GM18870 (cell line): Measurements from ENCODE around the gene GOT1.

Experiments
- ATAC-seq: cut with Tn5 transposase; IDR thresholded peaks from one replicate; pipeline ENCODE4 v1.9.1; 2021; ENCODE audit warnings: moderate library complexity; ENCODE audit not compliant: unreplicated experiment

The GOT1 gene

GRCh38 chr10:99430451-99431189 lies at the start of gene GOT1:
GOT1 (minus strand) TSS chr10:99430624; CDS start chr10:99430565, 59 bp downstream.
- ATAC-seq = peak; percentile 98

GRCh38 chr10:99470327-99470726 lies 39.9 kb upstream of the GOT1 start:
- no peak for ATAC-seq

- ATAC-seq = no peak
Measured at GRCh38 chr10:99467236-99467999, 37.0 kb upstream of the GOT1 start.

DNA sequence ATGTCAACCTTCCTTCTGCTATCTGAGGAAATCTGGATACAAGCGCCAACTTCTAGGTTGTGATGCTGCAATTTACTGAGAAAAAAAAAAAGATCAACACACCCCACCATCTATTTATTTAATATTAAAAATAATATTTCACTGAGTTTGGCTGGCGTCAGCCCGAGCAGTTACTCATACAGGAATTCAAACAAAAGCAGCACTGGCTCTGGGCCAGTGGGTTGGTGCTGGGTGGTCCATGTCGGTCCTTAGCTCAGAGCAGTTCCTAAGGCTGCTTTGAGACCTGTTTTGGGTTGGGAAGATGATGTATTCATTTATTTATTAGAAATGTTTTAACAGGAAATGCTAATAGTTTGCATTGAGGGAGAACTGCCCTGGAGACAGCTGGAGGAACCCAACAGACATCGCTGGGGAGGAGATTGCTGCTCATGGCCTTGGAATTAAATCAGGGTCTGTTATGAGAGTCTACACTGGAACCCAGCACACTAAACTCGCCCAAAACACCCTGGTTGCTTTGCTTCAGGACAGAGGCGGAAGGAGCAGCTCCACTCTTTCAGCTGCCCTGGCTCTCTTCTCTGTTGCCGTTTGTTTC lies 36.3 kb upstream of the GOT1 start:
- no peak for ATAC-seq

DNA sequence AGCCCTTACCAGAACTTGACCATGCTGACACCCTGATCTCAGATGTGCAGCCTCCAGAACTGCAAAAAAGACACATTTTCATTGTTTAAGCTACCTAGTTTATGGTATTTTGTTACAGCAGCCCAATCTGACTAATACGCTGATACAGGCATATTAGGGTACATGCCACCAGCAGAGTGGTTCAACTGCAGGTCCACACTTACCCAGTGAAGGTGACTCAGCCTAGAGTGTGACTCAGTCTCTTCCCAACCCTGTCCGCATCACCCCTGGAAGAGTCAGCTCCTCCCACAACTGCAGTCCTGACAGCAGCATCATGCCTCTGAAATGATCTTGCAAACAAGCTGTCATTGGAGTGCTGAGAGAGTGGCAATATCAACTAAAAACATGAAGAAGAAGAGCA lies 30.8 kb upstream of the GOT1 start:
- no peak for ATAC-seq

DNA sequence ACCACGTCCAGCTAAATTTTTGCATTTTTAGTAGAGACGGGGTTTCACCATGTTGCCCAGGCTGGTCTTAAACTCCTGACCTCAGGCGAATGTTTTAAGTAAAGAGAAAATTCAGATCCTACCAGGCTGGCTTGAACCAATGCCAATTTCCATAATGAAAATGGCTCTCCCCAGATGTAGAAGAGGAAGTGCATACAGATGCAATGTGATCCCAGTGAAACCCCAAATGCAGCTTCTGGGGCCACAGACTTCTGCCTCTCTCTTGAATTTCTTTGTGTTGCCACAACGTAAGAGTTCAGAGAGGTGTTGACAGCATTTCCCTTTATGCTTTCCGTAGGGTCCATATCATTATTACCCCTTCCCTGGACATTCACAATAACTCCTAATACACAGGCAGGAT lies 29.6 kb upstream of the GOT1 start:
- no peak for ATAC-seq

- no peak for ATAC-seq
Measured at GRCh38 chr10:99459217-99459616, 28.8 kb upstream of the GOT1 start.

DNA sequence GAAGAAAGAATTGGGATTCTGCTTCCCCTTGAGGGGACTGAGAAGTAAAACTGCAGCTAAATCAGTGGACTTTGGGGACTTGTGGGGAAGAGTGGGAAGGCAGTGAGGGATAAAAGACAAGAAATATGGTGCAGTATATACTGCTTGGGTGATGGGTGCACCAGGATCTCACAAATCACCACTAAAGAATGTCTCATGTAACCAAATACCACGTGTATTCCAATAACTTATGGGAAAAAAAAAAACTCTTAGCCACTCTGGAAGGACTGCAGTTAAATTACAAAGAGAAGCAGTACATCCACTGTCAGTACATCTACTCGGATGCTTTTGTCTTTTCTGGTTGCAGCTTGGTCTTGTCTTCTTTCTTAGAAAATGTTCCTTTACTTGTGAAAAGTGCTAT lies 27.4 kb upstream of the GOT1 start:
- ATAC-seq = no peak

DNA sequence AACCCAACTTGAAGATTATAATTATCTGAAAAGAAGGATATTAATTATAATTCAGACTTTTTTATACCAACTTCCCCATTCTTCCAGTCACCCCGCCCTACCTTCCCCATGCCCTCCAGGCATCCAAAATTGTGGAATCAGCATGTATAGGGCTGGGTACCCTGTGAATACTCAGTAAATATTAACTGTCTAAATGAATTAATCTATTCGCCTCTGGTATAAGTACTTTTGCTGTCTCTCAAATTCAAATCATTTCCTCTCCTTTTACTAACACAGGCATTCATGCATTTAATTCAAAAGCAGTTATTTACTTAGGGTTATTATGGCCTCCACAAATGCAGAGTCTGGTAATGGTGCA lies 26.5 kb upstream of the GOT1 start:
- no peak for ATAC-seq

GRCh38 chr10:99456207-99456930 lies 25.9 kb upstream of the GOT1 start:
- ATAC-seq = no peak

DNA sequence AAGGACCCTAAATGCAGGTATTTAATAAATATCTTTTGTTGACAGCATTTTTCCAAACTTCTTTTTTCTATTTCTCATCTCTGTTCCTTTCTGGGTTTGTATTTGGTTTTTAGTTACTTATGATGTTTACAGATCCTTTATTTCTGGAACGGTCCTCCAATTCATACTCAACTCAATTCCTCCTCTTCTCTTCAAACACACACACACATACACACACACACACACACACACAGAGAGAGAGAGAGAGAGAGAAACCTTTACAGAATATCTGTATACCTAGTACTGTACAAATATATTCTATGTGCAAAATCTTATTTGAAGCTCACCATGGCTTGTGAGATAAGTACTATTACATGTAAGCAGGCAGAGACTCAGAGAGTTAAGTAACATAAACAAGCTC lies 21.6 kb upstream of the GOT1 start:
- ATAC-seq = no peak

- no peak for ATAC-seq
Measured at GRCh38 chr10:99451499-99451788, 21.0 kb upstream of the GOT1 start.

DNA sequence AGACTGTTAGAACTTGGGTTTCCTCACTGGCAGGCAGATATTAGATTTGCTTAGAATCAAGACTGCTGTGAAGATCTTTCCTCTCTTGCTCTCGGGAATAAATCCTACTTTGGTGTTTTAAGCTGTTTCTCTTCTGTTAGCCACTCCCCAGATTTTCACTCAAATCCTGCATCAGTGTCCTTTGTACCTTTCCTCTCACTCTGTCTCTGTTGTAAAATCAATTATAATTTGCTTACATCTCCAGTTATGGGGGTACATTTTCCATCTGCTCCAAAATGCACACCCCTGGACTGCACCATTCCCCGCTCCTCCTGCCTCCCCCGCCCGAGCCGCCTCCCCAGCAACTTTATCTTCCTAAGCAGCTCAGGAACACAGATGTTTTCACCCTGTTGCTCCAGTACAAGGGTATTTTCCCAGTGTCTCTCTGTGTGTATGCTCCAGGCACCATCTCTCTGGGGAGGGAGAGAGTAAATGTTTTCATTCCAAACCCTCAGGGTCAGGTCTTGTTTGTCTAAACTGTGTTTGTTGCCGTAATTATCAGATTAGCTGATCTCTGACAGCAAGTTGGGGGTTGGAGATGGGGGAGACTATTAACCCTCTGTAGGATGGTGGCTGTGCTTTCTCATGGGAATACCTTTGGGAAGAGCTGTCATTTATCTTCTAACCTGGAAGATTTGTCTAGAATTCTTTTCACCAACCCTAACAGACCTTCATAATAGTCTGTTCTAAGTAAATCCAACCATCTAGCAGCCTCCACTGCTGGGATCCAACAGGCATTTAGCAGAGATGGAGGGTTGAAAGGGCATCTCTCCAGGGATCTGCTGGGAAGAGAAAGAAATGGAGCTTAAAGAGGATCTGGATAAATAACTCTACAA lies 20.4 kb upstream of the GOT1 start:
- ATAC-seq = no peak

- ATAC-seq = no peak
Measured at GRCh38 chr10:99450156-99450555, 19.7 kb upstream of the GOT1 start.

GRCh38 chr10:99449023-99449422 lies 18.6 kb upstream of the GOT1 start:
- ATAC-seq = no peak

- ATAC-seq = no peak
Measured at GRCh38 chr10:99444383-99445045, 14.1 kb upstream of the GOT1 start.

DNA sequence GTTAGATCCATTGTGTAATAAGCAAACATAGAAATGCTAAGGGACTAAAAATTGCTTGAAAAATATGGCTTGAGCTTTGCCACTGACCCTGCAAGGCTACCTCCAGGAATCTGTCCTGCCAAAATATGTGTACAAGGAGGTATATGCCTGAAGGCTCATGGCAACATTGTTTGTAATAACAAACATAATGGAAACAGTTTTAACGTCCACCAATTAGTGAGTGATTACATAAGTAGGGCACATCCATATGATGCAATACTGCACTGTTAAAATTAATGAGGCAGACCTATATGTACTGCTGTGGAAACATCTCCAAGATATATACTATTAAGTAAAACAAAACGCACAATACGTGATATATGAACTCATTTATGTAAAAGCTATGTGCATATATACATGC lies 13.1 kb upstream of the GOT1 start:
- no peak for ATAC-seq

DNA sequence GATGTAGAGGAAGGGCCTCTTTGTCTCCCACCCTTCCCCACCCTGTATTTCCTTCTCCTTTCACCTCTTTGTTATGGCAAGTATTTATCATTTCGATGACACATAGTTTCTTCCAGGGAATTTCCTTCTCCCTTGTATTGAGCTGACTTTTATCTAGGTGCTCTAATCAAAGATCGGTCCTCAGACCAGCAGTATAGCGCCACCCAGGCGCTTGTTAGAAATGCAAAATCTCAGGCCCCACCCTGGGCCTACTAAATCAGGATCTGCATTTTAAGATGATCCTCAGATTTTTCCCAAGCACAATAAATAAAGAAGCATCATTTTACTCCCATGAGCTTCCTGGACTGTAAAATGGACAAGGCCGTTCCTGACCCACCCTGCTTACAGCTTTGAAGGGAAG lies 12.0 kb upstream of the GOT1 start:
- ATAC-seq = no peak

GRCh38 chr10:99438890-99439289 lies 8.5 kb upstream of the GOT1 start:
- ATAC-seq = no peak

GRCh38 chr10:99435986-99436638 lies 5.7 kb upstream of the GOT1 start:
- ATAC-seq = peak; percentile 59
